Activated CD4-positive, alpha-beta memory T cell treated with anti-CD3 and anti-CD28 coated beads, Interleukin-2, amount 10 ng/mL, durations not matched to agents 7 days and 5 days (primary cell): ENCODE data around the gene CHST8. TPM values are rescaled to one million over a fixed set of nuclear protein-coding genes. Genes with fewer than 3 reads are reported as not detected.
A peak's percentile ranks its signal among the peaks of the same experiment; 100 is the strongest.

Experiments used
- CTCF ChIA-PET: fragments of 350-600 bp; sonication (Branson Sonifier 250); formaldehyde crosslinking; loops from one replicate; lab custom pipeline; 2021; ENCODE audit warnings: antibody characterized with exemption, inconsistent platforms; lab: Charles Lee
- POLR2A ChIA-PET: fragments of 350-600 bp; sonication (Branson Sonifier 250); formaldehyde crosslinking; loops from one replicate; lab custom pipeline; 2021; ENCODE audit warnings: antibody characterized with exemption; lab: Charles Lee
- DNase-seq: peaks from one replicate; pipeline ENCODE4 v3.0.0-alpha.2; 2020
- H3K27ac Mint-ChIP-seq: one replicate; pipeline ENCODE4 v1.8.0; 2021; ENCODE audit warnings: mild to moderate bottlenecking, mixed read lengths
- H3K27me3 Mint-ChIP-seq: one replicate; pipeline ENCODE4 v1.8.0; 2021; ENCODE audit warnings: mixed read lengths
- H3K36me3 Mint-ChIP-seq: one replicate; pipeline ENCODE4 v1.8.0; 2021; ENCODE audit warnings: low read depth, mixed read lengths
- H3K4me1 Mint-ChIP-seq: one replicate; pipeline ENCODE4 v1.8.0; 2021; ENCODE audit warnings: mixed read lengths
- H3K4me3 Mint-ChIP-seq: one replicate; pipeline ENCODE4 v1.8.0; 2021; ENCODE audit warnings: mild to moderate bottlenecking, mixed read lengths
- H3K9me3 Mint-ChIP-seq: one replicate; pipeline ENCODE4 v1.8.0; 2021; ENCODE audit warnings: mixed read lengths
- total RNA-seq, 2 experiments: library from RNA; stranded (reverse); gene quantifications; one replicate each; pipeline ENCODE4 v1.2.3, GENCODE V29; 2021

CHST8 gene
- total RNA-seq, 2 experiments from 2014 or later = not detected

DNA sequence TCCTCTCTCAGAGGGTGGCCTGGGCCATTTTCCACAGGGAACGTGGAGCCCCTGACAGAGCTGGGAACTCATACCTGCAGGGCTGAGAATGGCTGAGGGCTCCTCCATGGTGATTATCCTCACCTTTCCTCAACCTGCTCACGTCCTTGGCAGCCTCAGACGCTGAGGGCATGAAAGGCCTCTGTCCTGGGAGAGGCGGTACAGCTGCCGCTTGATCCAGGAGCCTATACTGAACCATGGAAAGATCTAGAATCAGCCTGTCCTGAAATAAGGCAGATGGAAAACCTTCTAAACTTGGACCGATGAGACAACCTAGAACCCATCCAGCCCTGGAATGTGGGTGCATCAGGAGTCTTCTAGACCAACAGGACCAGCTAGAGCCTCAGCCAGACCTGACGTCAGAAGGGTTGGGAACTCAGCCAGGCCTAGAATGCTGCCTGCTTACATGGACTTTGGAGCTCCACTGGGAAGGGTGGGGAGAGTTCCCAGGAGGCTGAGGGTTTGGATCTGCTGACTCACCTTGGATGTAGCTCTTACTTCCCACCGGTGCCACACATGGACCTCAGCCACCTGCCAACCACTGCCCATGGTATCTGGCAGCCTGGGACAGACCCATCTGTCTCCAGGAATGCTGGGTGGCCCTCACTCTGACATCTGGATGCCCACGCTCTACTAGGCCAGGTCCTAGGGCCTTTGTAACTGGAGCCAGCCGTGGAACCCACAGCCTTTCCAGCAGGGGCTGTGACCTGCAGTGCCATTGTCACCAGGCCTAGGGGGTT, 182.5 kb downstream of the CHST8 start:
- Mint-ChIP-seq H3K36me3 (peaks cover 6% of the 10 kb centered on the region), H3K4me1 (peaks cover 23% of the 10 kb centered on the region), H3K4me3 (no peak overlapping the region), H3K27ac (no peak overlapping the region), H3K27me3 (peaks cover 4% of the 10 kb centered on the region), H3K9me3 (no peaks in the 10 kb centered on the region)
- ChIA-PET CTCF (interaction anchor here (1.4 kb wide), 1 partner anchor 15 kb away, joined by 3 read pairs; no protein-coding TSS in a partner anchor), POLR2A (interaction anchor here (1.0 to 3.8 kb wide), 4 partner anchors 8 to 16 kb away, joined by 3 to 31 read pairs (median 4); partner anchors contain the start of gene KCTD15)
- no peak for DNase-seq

DNA sequence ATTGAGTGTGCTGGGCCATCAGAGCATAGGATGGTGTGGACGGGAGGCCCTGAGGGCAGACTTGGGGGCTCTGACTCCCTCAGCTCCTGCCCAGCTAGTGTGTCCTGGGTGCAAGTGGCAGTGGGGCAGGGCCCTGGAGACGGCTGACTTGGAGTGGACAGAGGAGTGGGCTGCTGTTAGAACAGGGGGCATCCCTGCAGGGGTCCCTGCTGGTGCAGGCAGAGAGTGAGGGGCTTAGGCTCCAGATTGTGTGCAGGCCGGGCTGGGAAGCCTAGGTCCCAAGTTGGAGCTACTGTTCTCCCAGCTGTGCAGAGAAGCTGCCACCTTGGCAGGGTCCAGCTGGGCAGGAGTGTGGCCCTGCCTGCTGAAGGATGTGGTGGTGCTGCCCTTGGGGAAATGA, 183.6 kb downstream of the CHST8 start:
- H3K9me3 Mint-ChIP-seq = no peaks in the 10 kb centered on the region
- ChIA-PET CTCF (interaction anchor here (0.6 to 1.4 kb wide), 3 partner anchors 9 to 14 kb away, joined by 3 to 4 read pairs (median 3); partner anchors contain the start of gene KCTD15), POLR2A (interaction anchor here (1.0 to 3.8 kb wide), 4 partner anchors 9 to 15 kb away, joined by 3 to 31 read pairs (median 4); partner anchors contain the start of gene KCTD15)
- H3K4me3 Mint-ChIP-seq = no peak overlapping the region
- H3K4me1 Mint-ChIP-seq = peaks cover 20% of the 10 kb centered on the region
- DNase-seq = no peak
- H3K36me3 Mint-ChIP-seq = peaks cover 6% of the 10 kb centered on the region
- H3K27ac Mint-ChIP-seq = no peak overlapping the region
- no peaks in the 10 kb centered on the region for H3K27me3 Mint-ChIP-seq

DNA sequence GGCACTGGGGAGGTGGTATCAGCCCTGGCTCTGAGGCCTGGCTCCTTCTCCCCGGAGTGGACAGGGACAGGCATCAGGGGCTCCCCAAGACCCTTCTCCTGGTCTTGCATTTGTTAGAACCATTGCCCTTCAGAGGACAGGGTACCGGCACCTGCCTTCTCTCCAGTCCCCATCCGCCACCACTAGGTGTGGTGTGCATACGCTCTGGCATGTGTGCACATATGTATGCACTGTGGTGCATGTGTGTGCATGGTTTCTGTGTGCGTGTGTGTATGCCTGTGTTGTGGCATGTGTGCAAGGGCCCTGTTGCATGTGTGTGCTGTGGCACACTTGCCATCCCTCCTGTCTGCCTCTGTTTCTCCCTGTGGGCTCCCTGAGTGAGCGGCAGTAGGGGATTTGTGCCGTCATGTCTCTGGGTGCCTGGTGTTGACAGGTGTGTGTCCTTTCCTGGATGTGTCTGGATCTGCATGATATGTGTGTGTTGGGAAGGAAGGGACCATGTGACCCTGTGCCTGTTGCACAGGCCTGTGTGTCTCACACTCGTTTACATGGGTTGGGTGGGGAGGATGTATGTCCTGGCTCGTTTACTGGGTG, 184.2 kb downstream of the CHST8 start:
- H3K9me3 Mint-ChIP-seq = no peaks in the 10 kb centered on the region
- H3K36me3 Mint-ChIP-seq = peaks cover 6% of the 10 kb centered on the region
- H3K4me3 Mint-ChIP-seq = peak overlapping the region; percentile 2
- no peaks in the 10 kb centered on the region for H3K27me3 Mint-ChIP-seq
- ChIA-PET POLR2A (interaction anchor here (1.3 to 3.8 kb wide), 2 partner anchors 10 to 12 kb away, joined by 3 to 31 read pairs; partner anchors contain the start of gene KCTD15), CTCF (interaction anchor here (0.6 to 1.4 kb wide), 4 partner anchors 9 to 28 kb away, joined by 3 to 4 read pairs (median 3); partner anchors contain the start of gene KCTD15)
- peak overlapping the region; percentile 94 for H3K27ac Mint-ChIP-seq
- H3K4me1 Mint-ChIP-seq = peaks cover 20% of the 10 kb centered on the region
- DNase-seq = no peak

DNA sequence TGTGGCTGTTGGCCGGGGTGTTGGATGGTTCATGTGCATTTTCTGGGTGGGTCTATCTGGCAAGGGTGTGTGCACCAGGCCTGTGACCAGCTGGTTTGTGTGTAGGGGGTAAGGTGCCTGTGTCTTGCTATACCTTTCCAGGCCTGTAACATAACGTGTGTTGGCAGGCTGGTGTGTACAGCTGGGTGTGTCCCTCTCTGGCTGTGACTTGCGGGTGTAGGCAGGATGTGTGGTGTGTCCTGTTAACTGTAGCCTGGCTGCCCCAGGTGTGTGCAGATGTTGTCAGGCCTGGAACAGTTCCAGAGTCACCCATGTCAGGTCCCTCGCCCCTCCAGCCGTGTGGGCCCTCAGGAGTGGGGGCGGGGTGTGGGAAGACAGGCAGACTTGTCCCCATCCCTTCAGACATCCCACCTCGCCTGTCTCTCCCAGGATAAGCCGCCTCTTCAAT, 184.7 kb downstream of the CHST8 start:
- no peaks in the 10 kb centered on the region for H3K9me3 Mint-ChIP-seq
- ChIA-PET POLR2A (interaction anchor here (1.1 to 3.8 kb wide), 3 partner anchors 10 to 365 kb away, joined by 3 to 31 read pairs (median 3); partner anchors contain the start of genes KCTD15 and LSM14A), CTCF (interaction anchor here (0.9 to 1.4 kb wide), 3 partner anchors 9 to 29 kb away, joined by 3 to 4 read pairs (median 3); partner anchors contain the start of gene KCTD15)
- H3K36me3 Mint-ChIP-seq = peaks cover 6% of the 10 kb centered on the region
- DNase-seq = peak; percentile 62
- peaks cover 20% of the 10 kb centered on the region for H3K4me1 Mint-ChIP-seq
- H3K27ac Mint-ChIP-seq = peak overlapping the region; percentile 94
- H3K27me3 Mint-ChIP-seq = no peaks in the 10 kb centered on the region
- peak overlapping the region; percentile 2 for H3K4me3 Mint-ChIP-seq

DNA sequence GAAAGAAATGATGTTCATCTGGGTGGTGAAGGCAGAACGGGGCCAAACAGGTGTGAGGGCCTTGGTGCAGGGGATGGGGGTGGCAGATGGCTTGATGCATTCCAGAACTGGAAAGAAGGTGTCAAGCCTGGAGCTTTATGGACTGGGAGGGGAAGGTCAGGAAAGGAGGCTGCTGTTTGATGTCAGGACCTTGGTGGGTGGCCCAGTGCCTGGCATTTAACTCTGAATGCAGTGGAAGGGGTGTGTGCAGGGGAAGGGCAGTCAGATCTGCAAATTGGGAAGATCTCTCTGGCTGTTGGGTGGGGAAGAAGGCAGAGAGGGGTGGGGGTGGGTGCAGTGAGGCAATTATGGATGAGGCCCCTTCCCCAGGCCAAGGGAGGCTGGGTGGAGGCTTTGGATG, 186.6 kb downstream of the CHST8 start:
- ChIA-PET POLR2A (interaction anchor here (1.5 kb wide), 1 partner anchor 11 kb away, joined by 6 read pairs; the partner anchor contains the start of gene KCTD15), CTCF (no interaction called here)
- DNase-seq = no peak
- peak overlapping the region; percentile 36 for H3K27ac Mint-ChIP-seq
- no peaks in the 10 kb centered on the region for H3K27me3 Mint-ChIP-seq
- H3K4me1 Mint-ChIP-seq = peaks cover 20% of the 10 kb centered on the region
- H3K9me3 Mint-ChIP-seq = no peaks in the 10 kb centered on the region
- peaks cover 6% of the 10 kb centered on the region for H3K36me3 Mint-ChIP-seq
- H3K4me3 Mint-ChIP-seq = no peak overlapping the region

DNA sequence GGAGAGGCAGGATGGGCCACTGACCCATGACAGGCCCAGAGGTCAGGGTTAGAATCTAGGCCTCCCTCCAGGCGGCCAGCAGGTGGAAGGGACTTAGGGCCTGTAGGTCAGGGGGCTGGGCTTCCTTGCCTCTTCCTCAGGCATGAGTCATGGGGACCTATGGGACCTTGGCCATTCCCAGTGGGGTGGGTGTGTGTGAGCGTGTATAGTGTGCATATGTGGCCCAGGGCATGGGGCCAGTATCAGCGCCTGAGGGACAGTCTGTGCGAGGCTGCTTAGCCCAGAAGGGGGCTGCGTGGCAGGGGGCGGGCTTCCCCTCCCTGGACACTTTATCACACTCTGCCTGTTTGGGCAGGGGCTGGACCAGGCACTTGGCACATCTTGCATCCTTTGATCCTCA, 188.2 kb downstream of the CHST8 start:
- no peaks in the 10 kb centered on the region for H3K27me3 Mint-ChIP-seq
- H3K27ac Mint-ChIP-seq = no peak overlapping the region
- no peaks in the 10 kb centered on the region for H3K9me3 Mint-ChIP-seq
- H3K36me3 Mint-ChIP-seq = peaks cover 6% of the 10 kb centered on the region
- no peak for DNase-seq
- H3K4me1 Mint-ChIP-seq = peaks cover 20% of the 10 kb centered on the region
- ChIA-PET POLR2A (interaction anchor here (2.1 kb wide), 1 partner anchor 12 kb away, joined by 8 read pairs; no protein-coding TSS in a partner anchor), CTCF (interaction anchor here (1.2 kb wide), 1 partner anchor 13 kb away, joined by 4 read pairs; the partner anchor contains the start of gene KCTD15)
- no peak overlapping the region for H3K4me3 Mint-ChIP-seq

DNA sequence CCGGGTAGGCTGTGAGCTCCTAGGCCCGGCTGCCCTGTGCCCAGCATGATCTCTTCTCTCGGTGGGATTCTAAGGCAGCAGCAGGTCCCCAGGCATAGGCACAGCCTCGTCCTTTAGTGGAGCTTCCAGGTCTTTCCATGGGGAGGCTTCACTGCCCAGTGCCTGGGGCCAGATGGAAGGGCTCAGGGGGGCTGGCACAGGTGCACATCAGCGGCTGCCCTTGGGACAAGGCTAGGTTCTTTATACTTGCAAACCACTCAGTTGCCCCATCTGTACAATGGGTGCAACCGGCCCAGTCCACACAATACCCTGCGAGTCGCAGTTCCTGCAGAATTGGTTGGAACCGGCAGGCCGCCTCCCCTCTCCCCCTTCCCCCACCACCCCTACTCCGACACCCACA, 189.1 kb downstream of the CHST8 start:
- Mint-ChIP-seq H3K27me3 (no peaks in the 10 kb centered on the region), H3K4me1 (peaks cover 19% of the 10 kb centered on the region), H3K9me3 (no peaks in the 10 kb centered on the region), H3K36me3 (peaks cover 6% of the 10 kb centered on the region), H3K27ac (no peak overlapping the region), H3K4me3 (no peak overlapping the region)
- no peak for DNase-seq
- ChIA-PET CTCF (interaction anchor here (1.2 kb wide), 1 partner anchor 14 kb away, joined by 4 read pairs; the partner anchor contains the start of gene KCTD15), POLR2A (interaction anchor here (2.1 kb wide), 1 partner anchor 13 kb away, joined by 8 read pairs; no protein-coding TSS in a partner anchor)

DNA sequence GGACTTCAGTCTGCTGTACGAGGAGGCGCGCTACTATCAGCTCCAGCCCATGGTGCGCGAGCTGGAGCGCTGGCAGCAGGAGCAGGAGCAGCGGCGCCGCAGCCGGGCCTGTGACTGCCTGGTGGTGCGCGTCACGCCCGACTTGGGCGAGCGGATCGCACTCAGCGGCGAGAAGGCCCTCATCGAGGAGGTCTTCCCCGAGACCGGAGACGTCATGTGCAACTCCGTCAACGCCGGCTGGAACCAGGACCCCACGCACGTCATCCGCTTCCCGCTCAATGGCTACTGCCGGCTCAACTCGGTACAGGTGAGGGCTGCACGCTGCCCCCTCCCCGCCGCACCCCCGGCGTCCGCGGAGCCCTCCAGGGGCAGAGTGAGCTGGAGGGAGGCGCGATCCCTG, 189.5 kb downstream of the CHST8 start:
- no peak for DNase-seq
- Mint-ChIP-seq H3K4me1 (peaks cover 14% of the 10 kb centered on the region), H3K9me3 (no peaks in the 10 kb centered on the region), H3K4me3 (no peak overlapping the region), H3K36me3 (peaks cover 2% of the 10 kb centered on the region), H3K27ac (no peak overlapping the region), H3K27me3 (no peaks in the 10 kb centered on the region)
- ChIA-PET POLR2A (interaction anchor here (0.6 to 2.1 kb wide), 2 partner anchors 8 to 13 kb away, joined by 3 to 8 read pairs; no protein-coding TSS in a partner anchor), CTCF (no interaction called here)

DNA sequence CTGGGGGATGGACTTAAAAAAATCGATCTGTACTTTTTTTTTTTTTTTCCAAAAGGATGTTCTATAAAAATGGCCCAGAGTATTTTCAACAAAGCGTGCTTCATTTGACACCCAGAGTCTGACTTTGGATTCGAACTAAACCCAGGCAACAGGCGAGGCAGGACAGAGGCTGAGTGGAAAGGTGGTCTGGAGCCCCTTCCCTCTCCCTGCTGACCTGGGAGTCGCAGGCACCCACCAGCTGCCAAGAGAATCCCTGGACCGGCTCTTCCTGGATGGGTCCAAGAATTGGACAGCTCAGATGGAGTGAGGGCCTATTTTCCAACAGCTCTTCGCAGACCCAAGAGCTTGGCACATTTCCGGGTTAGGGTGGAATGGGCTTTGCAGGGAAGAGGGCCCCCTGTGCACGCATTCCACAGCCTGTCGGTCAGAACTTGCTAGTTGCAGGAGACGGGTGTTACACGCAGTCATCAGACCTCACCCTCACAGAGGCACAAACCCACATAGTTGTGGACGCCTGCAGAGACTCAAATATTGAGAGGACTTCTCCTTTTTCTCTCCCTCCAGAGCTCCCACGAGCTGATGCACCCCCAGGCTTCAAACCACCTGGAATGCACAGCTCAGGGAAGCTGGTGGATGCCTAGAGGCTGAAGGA, 190.1 kb downstream of the CHST8 start:
- POLR2A ChIA-PET = interaction anchor here (0.6 kb wide), 1 partner anchor 8 kb away, joined by 3 read pairs; no protein-coding TSS in a partner anchor
- peaks cover 10% of the 10 kb centered on the region for H3K4me1 Mint-ChIP-seq
- DNase-seq = no peak

DNA sequence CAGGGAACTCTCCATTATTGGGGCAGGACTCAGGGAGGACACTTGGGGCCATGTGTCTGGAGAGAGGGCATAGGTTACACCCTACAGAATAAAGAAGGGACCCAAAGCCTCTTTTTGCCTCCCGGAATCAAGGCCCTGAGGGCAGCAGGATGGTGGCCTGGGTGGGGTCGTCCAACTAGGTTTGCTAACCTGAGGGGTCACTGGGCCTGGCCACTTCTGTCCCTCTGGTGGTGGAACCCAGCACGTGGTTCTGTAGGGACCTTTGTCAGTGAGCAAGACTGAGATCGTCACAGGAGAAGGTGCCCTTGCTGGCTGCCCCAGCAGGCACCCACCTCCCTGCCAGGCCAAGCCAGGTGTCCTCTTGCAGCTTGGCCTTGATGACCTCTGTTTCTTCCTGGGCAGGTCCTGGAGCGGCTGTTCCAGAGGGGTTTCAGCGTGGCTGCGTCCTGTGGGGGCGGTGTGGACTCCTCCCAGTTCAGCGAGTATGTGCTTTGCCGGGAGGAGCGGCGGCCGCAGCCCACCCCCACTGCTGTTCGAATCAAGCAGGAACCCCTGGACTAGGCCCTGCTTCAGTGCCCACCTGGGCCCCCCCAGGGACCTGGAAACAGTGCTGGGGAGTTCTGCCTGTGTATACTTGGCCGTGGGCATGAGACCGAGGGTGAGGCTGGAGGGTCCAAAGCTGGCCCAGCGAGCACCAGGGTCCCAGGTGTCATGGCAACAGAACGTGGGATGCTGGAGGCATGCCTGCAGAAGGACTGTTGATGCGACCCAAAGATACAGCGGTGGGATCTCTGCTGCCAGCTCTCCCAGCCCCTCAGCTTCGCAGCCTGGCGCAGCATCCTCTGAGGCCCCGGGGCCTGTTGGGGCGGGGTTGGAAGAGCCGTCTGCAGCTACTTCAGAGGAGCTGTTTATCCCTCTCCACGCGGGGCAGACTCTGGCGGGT, 190.9 kb downstream of the CHST8 start:
- ChIA-PET POLR2A (interaction anchor here (1.5 kb wide), 1 partner anchor 16 kb away, joined by 3 read pairs; the partner anchor contains the start of gene KCTD15), CTCF (no interaction called here)
- no peak for DNase-seq
- Mint-ChIP-seq H3K4me1 (peaks cover 12% of the 10 kb centered on the region), H3K36me3 (no peaks in the 10 kb centered on the region), H3K4me3 (no peak overlapping the region), H3K9me3 (no peaks in the 10 kb centered on the region), H3K27ac (no peak overlapping the region), H3K27me3 (no peaks in the 10 kb centered on the region)

More for the DNA sequence above, 190.1 kb downstream of the CHST8 start:
- H3K36me3 Mint-ChIP-seq = no peaks in the 10 kb centered on the region
- CTCF ChIA-PET = no interaction called here
- H3K27me3 Mint-ChIP-seq = no peaks in the 10 kb centered on the region
- no peak overlapping the region for H3K27ac Mint-ChIP-seq
- no peak overlapping the region for H3K4me3 Mint-ChIP-seq
- H3K9me3 Mint-ChIP-seq = no peaks in the 10 kb centered on the region

DNA sequence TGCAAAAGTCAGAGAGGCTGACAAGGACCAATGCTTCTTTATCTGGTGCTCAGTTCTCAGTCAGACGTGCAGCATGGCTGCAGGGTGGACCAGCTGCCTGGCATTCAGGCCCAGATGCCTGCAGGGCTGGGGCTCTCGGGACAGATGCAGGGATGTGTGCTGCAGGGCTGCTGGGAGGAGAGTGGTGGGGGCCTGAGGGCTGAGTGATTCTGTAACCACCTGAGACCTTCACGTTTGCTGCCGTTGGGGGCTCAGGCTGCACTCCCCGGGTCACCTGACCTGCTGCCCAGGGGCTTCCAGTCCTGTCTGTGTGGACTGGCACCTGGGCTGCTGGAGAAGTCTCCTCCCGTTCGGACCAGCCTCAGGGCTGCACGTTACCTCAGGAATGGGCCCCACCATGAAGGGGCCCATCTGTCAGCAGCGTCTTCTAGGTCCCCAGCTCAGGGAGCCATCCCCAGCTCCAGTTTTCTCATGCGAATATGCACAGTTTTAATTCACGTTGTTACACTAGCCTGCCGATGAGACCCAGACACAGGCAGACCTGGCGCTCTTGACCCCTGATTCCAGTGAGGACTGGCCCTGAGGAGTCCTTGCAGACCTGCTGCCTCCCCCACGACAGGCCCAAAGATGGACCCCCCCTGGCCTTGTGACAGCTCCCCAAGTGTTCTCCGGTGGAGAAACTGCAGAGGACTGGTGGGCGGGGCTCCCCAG, 191.8 kb downstream of the CHST8 start:
- ChIA-PET POLR2A (interaction anchor here (1.5 kb wide), 1 partner anchor 17 kb away, joined by 3 read pairs; the partner anchor contains the start of gene KCTD15), CTCF (no interaction called here)
- peaks cover 17% of the 10 kb centered on the region for H3K4me1 Mint-ChIP-seq
- H3K36me3 Mint-ChIP-seq = no peaks in the 10 kb centered on the region
- H3K27ac Mint-ChIP-seq = no peak overlapping the region
- no peak for DNase-seq
- H3K9me3 Mint-ChIP-seq = no peaks in the 10 kb centered on the region
- H3K4me3 Mint-ChIP-seq = no peak overlapping the region
- H3K27me3 Mint-ChIP-seq = no peaks in the 10 kb centered on the region
